Adrenal gland (tissue), 5 donors: Measurements from ENCODE around the gene KRABD2.

Source experiments
- POLR2A ChIP-seq, 2 donors: fragments of 450-650 bp; IDR thresholded peaks; one replicate each; pipeline ENCODE4 v1.6.1; 2017; ENCODE audit warnings: antibody characterized with exemption in 2 of 2, mild to moderate bottlenecking in 2 of 2, moderate library complexity in 1 of 2
- TF ChIP-seq, protein P1 (sequence below), 6 experiments: fragments of 450-650 bp in 4 of 6; fragments of 200-600 bp in 2 of 6; sonication (generic) in 1 of 6; IDR thresholded peaks; 1 replicate in 5 of 6; 2 replicates in 1 of 6; pipeline versions ENCODE4 v1.5.1 to v1.8.0; 2016 to 2021; ENCODE audit warnings: antibody characterized with exemption in 6 of 6, mild to moderate bottlenecking in 2 of 6, moderate library complexity in 1 of 6
- donor health status: DM: no; HTN: no; CAD: no.

DNA sequence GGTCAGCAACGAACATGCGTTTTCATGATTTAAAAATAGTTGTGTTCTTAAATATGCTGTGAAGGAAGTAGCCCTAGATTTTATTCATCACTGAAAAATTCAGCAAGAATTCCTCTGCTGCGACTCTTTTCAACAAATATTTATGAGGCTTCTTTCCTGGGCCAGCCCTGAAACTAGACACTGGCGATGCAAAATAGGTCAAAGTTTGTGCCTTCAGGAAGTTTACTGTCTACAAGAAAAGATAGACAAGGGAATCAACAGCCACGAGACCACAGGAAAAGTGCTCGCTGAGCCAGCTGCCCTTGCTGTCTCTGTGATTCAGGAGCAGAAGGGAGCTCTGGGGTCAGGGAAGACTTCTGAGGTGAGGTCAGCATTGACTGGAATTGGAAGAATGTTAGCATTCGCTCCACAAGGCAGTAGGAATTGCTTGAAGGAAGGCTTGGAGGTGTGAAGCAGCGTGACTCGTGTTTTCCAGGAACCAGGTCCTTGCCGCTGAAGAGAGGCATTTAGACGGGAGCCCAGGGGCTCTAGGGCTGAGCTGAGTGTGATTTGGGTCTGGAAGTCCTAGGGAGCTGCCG is 8.4 kb upstream of the KRABD2 start:
- TF ChIP-seq, protein P1, sequence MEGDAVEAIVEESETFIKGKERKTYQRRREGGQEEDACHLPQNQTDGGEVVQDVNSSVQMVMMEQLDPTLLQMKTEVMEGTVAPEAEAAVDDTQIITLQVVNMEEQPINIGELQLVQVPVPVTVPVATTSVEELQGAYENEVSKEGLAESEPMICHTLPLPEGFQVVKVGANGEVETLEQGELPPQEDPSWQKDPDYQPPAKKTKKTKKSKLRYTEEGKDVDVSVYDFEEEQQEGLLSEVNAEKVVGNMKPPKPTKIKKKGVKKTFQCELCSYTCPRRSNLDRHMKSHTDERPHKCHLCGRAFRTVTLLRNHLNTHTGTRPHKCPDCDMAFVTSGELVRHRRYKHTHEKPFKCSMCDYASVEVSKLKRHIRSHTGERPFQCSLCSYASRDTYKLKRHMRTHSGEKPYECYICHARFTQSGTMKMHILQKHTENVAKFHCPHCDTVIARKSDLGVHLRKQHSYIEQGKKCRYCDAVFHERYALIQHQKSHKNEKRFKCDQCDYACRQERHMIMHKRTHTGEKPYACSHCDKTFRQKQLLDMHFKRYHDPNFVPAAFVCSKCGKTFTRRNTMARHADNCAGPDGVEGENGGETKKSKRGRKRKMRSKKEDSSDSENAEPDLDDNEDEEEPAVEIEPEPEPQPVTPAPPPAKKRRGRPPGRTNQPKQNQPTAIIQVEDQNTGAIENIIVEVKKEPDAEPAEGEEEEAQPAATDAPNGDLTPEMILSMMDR (IDR thresholded peaks at IDR 0.05), result no peak
- TF ChIP-seq POLR2A (IDR thresholded peaks at IDR 0.05), result no peak
